Measurements from ENCODE around the gene TMEM132A. TPM values are rescaled to one million over a fixed set of nuclear protein-coding genes. Genes with fewer than 3 reads are reported as not detected.

TMEM132A gene
- total RNA-seq, 1 experiment from 2014 or later, result 114 TPM

DNA sequence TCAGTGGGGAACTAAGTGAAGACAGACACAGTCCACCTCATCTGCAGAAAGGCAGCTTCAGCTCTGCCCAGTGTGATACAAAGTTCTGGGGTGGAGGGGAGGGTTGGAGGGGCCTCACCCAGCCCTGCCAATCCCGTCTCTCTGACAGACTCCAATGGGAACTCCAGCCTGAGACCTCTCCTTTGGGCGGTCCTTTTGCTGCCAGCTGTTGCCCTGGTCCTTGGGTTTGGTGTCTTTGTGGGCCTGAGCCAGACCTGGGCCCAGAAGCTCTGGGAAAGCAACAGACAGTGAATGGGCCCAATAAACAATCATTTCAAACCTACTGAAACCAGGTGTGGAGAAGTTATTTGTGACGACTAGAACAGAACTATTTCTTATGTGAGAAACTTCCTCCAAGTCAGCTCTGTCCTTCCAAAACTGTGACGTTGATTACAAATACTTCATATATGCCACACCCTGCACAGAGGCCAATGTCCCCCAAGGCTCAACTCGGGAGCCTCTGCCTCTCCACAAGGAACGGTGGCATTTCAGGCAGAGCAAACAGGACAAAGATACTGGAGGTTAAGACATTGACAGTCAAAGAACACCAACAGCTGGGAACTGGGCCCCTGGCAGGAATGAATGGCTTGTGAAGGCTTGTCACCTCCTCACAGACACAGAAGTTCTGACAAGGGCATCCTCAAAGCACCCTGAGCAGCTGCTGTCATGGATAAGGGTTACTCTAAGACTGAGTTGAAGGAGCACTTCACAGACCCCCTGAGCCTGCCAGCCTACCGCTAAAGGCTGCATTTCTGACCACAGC, 48.7 kb upstream of the TMEM132A start:
- ChIA-PET POLR2A (no interaction called here), CTCF (interaction anchor here (0.5 to 1.7 kb wide), 4 partner anchors 12 to 102 kb away, joined by 3 to 7 read pairs (median 4); no protein-coding TSS in a partner anchor)
- Mint-ChIP-seq H3K4me1 (peaks cover 8% of the 10 kb centered on the region), H3K27ac (no peak overlapping the region), H3K36me3 (no peaks in the 10 kb centered on the region), H3K9me3 (no peaks in the 10 kb centered on the region), H3K27me3 (ENCODE audit: low read depth) (no peaks in the 10 kb centered on the region), H3K4me3 (no peak overlapping the region)
- no peak for TF ChIP-seq SMAD3 (CRISPR knock-in tag; IDR thresholded peaks at IDR 0.05; ENCODE audit: borderline replicate concordance)
- TF ChIP-seq, protein P1, sequence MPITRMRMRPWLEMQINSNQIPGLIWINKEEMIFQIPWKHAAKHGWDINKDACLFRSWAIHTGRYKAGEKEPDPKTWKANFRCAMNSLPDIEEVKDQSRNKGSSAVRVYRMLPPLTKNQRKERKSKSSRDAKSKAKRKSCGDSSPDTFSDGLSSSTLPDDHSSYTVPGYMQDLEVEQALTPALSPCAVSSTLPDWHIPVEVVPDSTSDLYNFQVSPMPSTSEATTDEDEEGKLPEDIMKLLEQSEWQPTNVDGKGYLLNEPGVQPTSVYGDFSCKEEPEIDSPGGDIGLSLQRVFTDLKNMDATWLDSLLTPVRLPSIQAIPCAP (CRISPR knock-in tag; IDR thresholded peaks at IDR 0.05), result no peak
- TF ChIP-seq FOXJ3 (CRISPR knock-in tag; IDR thresholded peaks at IDR 0.05; ENCODE audit: borderline replicate concordance), result no peak
- TF ChIP-seq ZNF416 (CRISPR knock-in tag; IDR thresholded peaks at IDR 0.05), result no peak
- TF ChIP-seq, protein P2, sequence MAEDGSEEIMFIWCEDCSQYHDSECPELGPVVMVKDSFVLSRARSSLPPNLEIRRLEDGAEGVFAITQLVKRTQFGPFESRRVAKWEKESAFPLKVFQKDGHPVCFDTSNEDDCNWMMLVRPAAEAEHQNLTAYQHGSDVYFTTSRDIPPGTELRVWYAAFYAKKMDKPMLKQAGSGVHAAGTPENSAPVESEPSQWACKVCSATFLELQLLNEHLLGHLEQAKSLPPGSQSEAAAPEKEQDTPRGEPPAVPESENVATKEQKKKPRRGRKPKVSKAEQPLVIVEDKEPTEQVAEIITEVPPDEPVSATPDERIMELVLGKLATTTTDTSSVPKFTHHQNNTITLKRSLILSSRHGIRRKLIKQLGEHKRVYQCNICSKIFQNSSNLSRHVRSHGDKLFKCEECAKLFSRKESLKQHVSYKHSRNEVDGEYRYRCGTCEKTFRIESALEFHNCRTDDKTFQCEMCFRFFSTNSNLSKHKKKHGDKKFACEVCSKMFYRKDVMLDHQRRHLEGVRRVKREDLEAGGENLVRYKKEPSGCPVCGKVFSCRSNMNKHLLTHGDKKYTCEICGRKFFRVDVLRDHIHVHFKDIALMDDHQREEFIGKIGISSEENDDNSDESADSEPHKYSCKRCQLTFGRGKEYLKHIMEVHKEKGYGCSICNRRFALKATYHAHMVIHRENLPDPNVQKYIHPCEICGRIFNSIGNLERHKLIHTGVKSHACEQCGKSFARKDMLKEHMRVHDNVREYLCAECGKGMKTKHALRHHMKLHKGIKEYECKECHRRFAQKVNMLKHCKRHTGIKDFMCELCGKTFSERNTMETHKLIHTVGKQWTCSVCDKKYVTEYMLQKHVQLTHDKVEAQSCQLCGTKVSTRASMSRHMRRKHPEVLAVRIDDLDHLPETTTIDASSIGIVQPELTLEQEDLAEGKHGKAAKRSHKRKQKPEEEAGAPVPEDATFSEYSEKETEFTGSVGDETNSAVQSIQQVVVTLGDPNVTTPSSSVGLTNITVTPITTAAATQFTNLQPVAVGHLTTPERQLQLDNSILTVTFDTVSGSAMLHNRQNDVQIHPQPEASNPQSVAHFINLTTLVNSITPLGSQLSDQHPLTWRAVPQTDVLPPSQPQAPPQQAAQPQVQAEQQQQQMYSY (CRISPR knock-in tag; IDR thresholded peaks at IDR 0.05), result no peak
- no peak for TF ChIP-seq CBFB (CRISPR knock-in tag; IDR thresholded peaks at IDR 0.05; ENCODE audit: low read depth)
- TF ChIP-seq JUN (CRISPR knock-in tag; IDR thresholded peaks at IDR 0.05), result no peak
- TF ChIP-seq, protein P3, sequence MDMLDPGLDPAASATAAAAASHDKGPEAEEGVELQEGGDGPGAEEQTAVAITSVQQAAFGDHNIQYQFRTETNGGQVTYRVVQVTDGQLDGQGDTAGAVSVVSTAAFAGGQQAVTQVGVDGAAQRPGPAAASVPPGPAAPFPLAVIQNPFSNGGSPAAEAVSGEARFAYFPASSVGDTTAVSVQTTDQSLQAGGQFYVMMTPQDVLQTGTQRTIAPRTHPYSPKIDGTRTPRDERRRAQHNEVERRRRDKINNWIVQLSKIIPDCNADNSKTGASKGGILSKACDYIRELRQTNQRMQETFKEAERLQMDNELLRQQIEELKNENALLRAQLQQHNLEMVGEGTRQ (CRISPR knock-in tag; IDR thresholded peaks at IDR 0.05), result no peak
- no peak for TF ChIP-seq CREM (CRISPR knock-in tag; IDR thresholded peaks at IDR 0.05)
- no peak for TF ChIP-seq RELA (CRISPR knock-in tag; IDR thresholded peaks at IDR 0.05; ENCODE audit: borderline replicate concordance)
- no peak for TF ChIP-seq ZNF232 (CRISPR knock-in tag; IDR thresholded peaks at IDR 0.05)
- TF ChIP-seq, protein P4, sequence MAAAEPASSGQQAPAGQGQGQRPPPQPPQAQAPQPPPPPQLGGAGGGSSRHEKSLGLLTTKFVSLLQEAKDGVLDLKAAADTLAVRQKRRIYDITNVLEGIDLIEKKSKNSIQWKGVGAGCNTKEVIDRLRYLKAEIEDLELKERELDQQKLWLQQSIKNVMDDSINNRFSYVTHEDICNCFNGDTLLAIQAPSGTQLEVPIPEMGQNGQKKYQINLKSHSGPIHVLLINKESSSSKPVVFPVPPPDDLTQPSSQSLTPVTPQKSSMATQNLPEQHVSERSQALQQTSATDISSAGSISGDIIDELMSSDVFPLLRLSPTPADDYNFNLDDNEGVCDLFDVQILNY (CRISPR knock-in tag; IDR thresholded peaks at IDR 0.05), result no peak
- no peak for DNase-seq (ENCODE audit: low spot score)
- no peak for ATAC-seq

DNA sequence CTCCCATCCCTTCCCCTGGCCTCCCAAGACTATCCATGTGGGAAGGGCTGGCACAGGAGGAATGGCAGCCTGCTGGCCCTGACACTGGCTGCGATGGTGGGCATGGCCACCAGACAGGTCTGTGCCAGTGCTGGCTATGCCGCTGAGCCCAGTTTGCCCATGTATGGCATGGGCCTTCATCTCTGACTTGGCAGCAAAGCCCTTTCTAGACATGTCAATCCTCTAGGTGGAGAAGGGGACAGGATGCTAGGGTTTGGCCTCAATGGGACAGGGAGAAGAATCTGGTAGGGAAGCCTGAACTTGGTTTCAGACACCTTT, 48.1 kb upstream of the TMEM132A start:
- CTCF ChIA-PET, result interaction anchor here (0.5 to 1.7 kb wide), 2 partner anchors 11 to 102 kb away, joined by 3 to 7 read pairs; no protein-coding TSS in a partner anchor
- Mint-ChIP-seq H3K4me1 (peaks cover 8% of the 10 kb centered on the region), H3K27ac (no peak overlapping the region), H3K36me3 (no peaks in the 10 kb centered on the region), H3K9me3 (no peaks in the 10 kb centered on the region), H3K4me3 (no peak overlapping the region), H3K27me3 (ENCODE audit: low read depth) (no peaks in the 10 kb centered on the region)
- ATAC-seq (no peak), DNase-seq (ENCODE audit: low spot score) (no peak)
- POLR2A ChIA-PET, result no interaction called here
- TF ChIP-seq OVOL2 (CRISPR knock-in tag; IDR thresholded peaks at IDR 0.05; ENCODE audit: borderline replicate concordance), result no peak
- TF ChIP-seq, protein P5, sequence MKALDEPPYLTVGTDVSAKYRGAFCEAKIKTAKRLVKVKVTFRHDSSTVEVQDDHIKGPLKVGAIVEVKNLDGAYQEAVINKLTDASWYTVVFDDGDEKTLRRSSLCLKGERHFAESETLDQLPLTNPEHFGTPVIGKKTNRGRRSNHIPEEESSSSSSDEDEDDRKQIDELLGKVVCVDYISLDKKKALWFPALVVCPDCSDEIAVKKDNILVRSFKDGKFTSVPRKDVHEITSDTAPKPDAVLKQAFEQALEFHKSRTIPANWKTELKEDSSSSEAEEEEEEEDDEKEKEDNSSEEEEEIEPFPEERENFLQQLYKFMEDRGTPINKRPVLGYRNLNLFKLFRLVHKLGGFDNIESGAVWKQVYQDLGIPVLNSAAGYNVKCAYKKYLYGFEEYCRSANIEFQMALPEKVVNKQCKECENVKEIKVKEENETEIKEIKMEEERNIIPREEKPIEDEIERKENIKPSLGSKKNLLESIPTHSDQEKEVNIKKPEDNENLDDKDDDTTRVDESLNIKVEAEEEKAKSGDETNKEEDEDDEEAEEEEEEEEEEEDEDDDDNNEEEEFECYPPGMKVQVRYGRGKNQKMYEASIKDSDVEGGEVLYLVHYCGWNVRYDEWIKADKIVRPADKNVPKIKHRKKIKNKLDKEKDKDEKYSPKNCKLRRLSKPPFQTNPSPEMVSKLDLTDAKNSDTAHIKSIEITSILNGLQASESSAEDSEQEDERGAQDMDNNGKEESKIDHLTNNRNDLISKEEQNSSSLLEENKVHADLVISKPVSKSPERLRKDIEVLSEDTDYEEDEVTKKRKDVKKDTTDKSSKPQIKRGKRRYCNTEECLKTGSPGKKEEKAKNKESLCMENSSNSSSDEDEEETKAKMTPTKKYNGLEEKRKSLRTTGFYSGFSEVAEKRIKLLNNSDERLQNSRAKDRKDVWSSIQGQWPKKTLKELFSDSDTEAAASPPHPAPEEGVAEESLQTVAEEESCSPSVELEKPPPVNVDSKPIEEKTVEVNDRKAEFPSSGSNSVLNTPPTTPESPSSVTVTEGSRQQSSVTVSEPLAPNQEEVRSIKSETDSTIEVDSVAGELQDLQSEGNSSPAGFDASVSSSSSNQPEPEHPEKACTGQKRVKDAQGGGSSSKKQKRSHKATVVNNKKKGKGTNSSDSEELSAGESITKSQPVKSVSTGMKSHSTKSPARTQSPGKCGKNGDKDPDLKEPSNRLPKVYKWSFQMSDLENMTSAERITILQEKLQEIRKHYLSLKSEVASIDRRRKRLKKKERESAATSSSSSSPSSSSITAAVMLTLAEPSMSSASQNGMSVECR (CRISPR knock-in tag; IDR thresholded peaks at IDR 0.05; ENCODE audit: borderline replicate concordance), result no peak
- TF ChIP-seq NFYB (CRISPR knock-in tag; conservative IDR thresholded peaks at IDR 0.05; ENCODE audit: low read depth), result no peak
- TF ChIP-seq SOX15 (CRISPR knock-in tag; IDR thresholded peaks at IDR 0.05), result no peak
- no peak for TF ChIP-seq EMX1 (CRISPR knock-in tag; IDR thresholded peaks at IDR 0.05)
- no peak for TF ChIP-seq SP1 (CRISPR knock-in tag; conservative IDR thresholded peaks at IDR 0.05)
- TF ChIP-seq, protein P6, sequence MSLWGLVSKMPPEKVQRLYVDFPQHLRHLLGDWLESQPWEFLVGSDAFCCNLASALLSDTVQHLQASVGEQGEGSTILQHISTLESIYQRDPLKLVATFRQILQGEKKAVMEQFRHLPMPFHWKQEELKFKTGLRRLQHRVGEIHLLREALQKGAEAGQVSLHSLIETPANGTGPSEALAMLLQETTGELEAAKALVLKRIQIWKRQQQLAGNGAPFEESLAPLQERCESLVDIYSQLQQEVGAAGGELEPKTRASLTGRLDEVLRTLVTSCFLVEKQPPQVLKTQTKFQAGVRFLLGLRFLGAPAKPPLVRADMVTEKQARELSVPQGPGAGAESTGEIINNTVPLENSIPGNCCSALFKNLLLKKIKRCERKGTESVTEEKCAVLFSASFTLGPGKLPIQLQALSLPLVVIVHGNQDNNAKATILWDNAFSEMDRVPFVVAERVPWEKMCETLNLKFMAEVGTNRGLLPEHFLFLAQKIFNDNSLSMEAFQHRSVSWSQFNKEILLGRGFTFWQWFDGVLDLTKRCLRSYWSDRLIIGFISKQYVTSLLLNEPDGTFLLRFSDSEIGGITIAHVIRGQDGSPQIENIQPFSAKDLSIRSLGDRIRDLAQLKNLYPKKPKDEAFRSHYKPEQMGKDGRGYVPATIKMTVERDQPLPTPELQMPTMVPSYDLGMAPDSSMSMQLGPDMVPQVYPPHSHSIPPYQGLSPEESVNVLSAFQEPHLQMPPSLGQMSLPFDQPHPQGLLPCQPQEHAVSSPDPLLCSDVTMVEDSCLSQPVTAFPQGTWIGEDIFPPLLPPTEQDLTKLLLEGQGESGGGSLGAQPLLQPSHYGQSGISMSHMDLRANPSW (CRISPR knock-in tag; conservative IDR thresholded peaks at IDR 0.05; ENCODE audit: low read depth), result no peak
- no peak for TF ChIP-seq SMAD4 (CRISPR knock-in tag; IDR thresholded peaks at IDR 0.05)
